Neuronal stem cell (in vitro differentiated cells): ENCODE results near the gene MAP2K7.
A peak's percentile ranks its signal among the peaks of the same experiment; 100 is the strongest.

Source experiments
- DNase-seq: peaks from one replicate; pipeline ENCODE4 v3.0.0-alpha.2; 2013; ENCODE audit warnings: low spot score
- H2AFZ ChIP-seq: one replicate; pipeline ENCODE4 v1.6.1; 2013; ENCODE audit warnings: mild to moderate bottlenecking, low read length, inconsistent platforms
- H2AK5ac ChIP-seq: 2 replicates; pipeline ENCODE4 v1.6.1; 2013; ENCODE audit warnings: low read depth, mild to moderate bottlenecking, inconsistent platforms, low read length, moderate library complexity, mixed read lengths
- H2BK120ac ChIP-seq: 2 replicates; pipeline ENCODE4 v1.6.1; 2013; ENCODE audit warnings: low read depth, mild to moderate bottlenecking, inconsistent platforms, low read length, moderate library complexity, mixed read lengths
- H2BK12ac ChIP-seq: one replicate; pipeline ENCODE4 v1.6.1; 2013; ENCODE audit warnings: low read length, inconsistent platforms
- H2BK15ac ChIP-seq: 2 replicates; pipeline ENCODE4 v1.6.1; 2013; ENCODE audit warnings: mild to moderate bottlenecking, low read length, inconsistent platforms, mixed read lengths
- H2BK5ac ChIP-seq: one replicate; pipeline ENCODE4 v1.6.1; 2013; ENCODE audit warnings: inconsistent platforms, mild to moderate bottlenecking, low read length, moderate library complexity
- H3K14ac ChIP-seq: one replicate; pipeline ENCODE4 v1.6.1; 2013; ENCODE audit warnings: low read length, inconsistent platforms
- H3K18ac ChIP-seq: 2 replicates; pipeline ENCODE4 v1.6.1; 2013; ENCODE audit warnings: low read length, inconsistent platforms
- H3K23ac ChIP-seq: 2 replicates; pipeline ENCODE4 v1.6.1; 2013; ENCODE audit warnings: low read depth, mild to moderate bottlenecking, mixed read lengths, low read length, inconsistent platforms; ENCODE audit not compliant: poor library complexity
- H3K27ac ChIP-seq: replicated peaks from 3 replicates; pipeline ENCODE4 v1.5.1; 2013; ENCODE audit warnings: low read length, inconsistent platforms
- H3K27me3 ChIP-seq, 3 experiments: 2 replicates each; pipeline ENCODE4 v1.6.1; 2013; ENCODE audit warnings: low read length in 3 of 3, mild to moderate bottlenecking in 2 of 3, inconsistent platforms in 1 of 3, low read depth in 1 of 3, mixed read lengths in 1 of 3, moderate library complexity in 1 of 3; ENCODE audit not compliant: control insufficient read depth in 3 of 3, insufficient read depth in 3 of 3
- H3K36me3 ChIP-seq, 2 donors: replicated peaks in 1 of 2; 2 replicates each; pipeline ENCODE4 v1.6.1; 2013; ENCODE audit warnings: low read length in 2 of 2; ENCODE audit not compliant: control insufficient read depth in 2 of 2, insufficient read depth in 2 of 2
- H3K4ac ChIP-seq: 2 replicates; pipeline ENCODE4 v1.6.1; 2013; ENCODE audit warnings: inconsistent platforms, mild to moderate bottlenecking, low read length, moderate library complexity
- H3K4me1 ChIP-seq, 2 donors: 1 replicate in 1 of 2; 2 replicates in 1 of 2; pipeline ENCODE4 v1.6.1; 2013; ENCODE audit warnings: low read length in 2 of 2, low read depth in 1 of 2; ENCODE audit not compliant: control insufficient read depth in 2 of 2, insufficient read depth in 1 of 2
- H3K4me2 ChIP-seq: one replicate; pipeline ENCODE4 v1.6.1; 2013; ENCODE audit warnings: mild to moderate bottlenecking, low read length, inconsistent platforms; ENCODE audit not compliant: insufficient read depth, poor library complexity, severe bottlenecking
- H3K4me3 ChIP-seq, 2 donors: 2 replicates each; pipeline ENCODE4 v1.5.1; 2013; ENCODE audit warnings: low read length in 2 of 2, mild to moderate bottlenecking in 2 of 2, inconsistent platforms in 1 of 2, moderate library complexity in 1 of 2
- H3K79me1 ChIP-seq: one replicate; pipeline ENCODE4 v1.6.1; 2013; ENCODE audit warnings: low read depth, mild to moderate bottlenecking, inconsistent platforms, low read length, moderate library complexity
- H3K9ac ChIP-seq: one replicate; pipeline ENCODE4 v1.6.1; 2013; ENCODE audit warnings: mild to moderate bottlenecking, low read depth, low read length, inconsistent platforms; ENCODE audit not compliant: poor library complexity
- H3K9me3 ChIP-seq, 2 donors: replicated peaks in 1 of 2; 2 replicates each; pipeline versions ENCODE3 to v1.6.1; 2013; ENCODE audit warnings: low read length in 2 of 2, mild to moderate bottlenecking in 2 of 2, inconsistent platforms in 1 of 2, low read depth in 1 of 2, mixed read lengths in 1 of 2, moderate library complexity in 1 of 2; ENCODE audit not compliant: control insufficient read depth in 2 of 2, insufficient read depth in 1 of 2
- H4K8ac ChIP-seq: one replicate; pipeline ENCODE4 v1.6.1; 2013; ENCODE audit warnings: low read depth, mild to moderate bottlenecking, inconsistent platforms, low read length, moderate library complexity
- H4K91ac ChIP-seq: one replicate; pipeline ENCODE4 v1.6.1; 2013; ENCODE audit warnings: low read length, low read depth, mild to moderate bottlenecking, inconsistent platforms; ENCODE audit not compliant: poor library complexity
- WGBS, 2 donors: extraction: QIAGEN DNeasy Blood & Tissue Kit; methylation state at CpG; one replicate each; pipeline ENCODE4 v1.1.7; 2013; ENCODE audit warnings: missing lambda C conversion rate in 2 of 2, mixed read lengths in 1 of 2; ENCODE audit not compliant: insufficient read length in 2 of 2, insufficient replicate concordance in 1 of 2; ENCODE audit errors: extremely low coverage in 2 of 2; 5-methylcytosine and 5-hydroxymethylcytosine counted together

The MAP2K7 gene

DNA sequence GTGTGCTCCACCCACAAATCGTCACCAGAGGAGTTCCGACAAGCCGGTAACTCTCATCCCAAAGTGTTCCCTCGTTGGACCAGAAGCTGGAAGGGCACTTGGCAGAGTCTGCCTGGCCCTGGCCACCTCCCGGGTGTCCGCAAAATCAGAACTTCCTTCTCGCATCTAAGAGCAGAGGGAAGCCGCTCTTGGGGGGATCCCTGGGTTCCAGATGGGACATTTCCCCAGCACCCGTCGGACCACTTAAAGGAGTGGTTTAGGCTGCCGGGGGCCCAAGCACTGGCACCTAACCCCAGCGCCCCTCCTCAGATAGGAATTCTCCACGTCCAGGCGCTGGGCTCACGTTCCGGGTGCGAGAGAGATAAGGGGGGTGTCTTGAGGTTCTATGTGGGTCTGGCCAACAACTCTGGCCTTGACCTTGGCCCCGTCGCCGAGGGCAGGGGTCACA is 857 bp upstream of the MAP2K7 start:
- Histone ChIP-seq H3K9ac (peak overlapping the region; percentile 94), H4K91ac (no peak overlapping the region), H3K4ac (no peak overlapping the region), H2AFZ (peak overlapping the region; percentile 84), H2BK12ac (no peak overlapping the region), H2BK120ac (peak overlapping the region; percentile 83), H4K8ac (no peak overlapping the region), H3K9me3 (no peaks in the 10 kb centered on the region), H3K4me1 (peaks cover 13% of the 10 kb centered on the region in 2 donors), H3K14ac (peak overlapping the region; percentile 94), H2BK15ac (no peak overlapping the region), H3K27ac (peak overlapping the region; percentile 92), H2BK5ac (no peak overlapping the region), H3K79me1 (peaks cover 19% of the 10 kb centered on the region), H3K18ac (peak overlapping the region; percentile 96), H2AK5ac (peak overlapping the region; percentile 95), H3K23ac (peak overlapping the region; percentile 96), H3K4me3 (peak overlapping the region; percentile 78 to 97), H3K4me2 (peak overlapping the region; percentile 81), H3K36me3 (peaks cover 5 to 17% of the 10 kb centered on the region in 2 donors), H3K27me3 (peaks cover 0 to 4% (median 0%) of the 10 kb centered on the region in 3 experiments)
- WGBS, 2 donors = no CpG with 5 or more reads among the region's 20 CpGs
- DNase-seq = no peak

DNA sequence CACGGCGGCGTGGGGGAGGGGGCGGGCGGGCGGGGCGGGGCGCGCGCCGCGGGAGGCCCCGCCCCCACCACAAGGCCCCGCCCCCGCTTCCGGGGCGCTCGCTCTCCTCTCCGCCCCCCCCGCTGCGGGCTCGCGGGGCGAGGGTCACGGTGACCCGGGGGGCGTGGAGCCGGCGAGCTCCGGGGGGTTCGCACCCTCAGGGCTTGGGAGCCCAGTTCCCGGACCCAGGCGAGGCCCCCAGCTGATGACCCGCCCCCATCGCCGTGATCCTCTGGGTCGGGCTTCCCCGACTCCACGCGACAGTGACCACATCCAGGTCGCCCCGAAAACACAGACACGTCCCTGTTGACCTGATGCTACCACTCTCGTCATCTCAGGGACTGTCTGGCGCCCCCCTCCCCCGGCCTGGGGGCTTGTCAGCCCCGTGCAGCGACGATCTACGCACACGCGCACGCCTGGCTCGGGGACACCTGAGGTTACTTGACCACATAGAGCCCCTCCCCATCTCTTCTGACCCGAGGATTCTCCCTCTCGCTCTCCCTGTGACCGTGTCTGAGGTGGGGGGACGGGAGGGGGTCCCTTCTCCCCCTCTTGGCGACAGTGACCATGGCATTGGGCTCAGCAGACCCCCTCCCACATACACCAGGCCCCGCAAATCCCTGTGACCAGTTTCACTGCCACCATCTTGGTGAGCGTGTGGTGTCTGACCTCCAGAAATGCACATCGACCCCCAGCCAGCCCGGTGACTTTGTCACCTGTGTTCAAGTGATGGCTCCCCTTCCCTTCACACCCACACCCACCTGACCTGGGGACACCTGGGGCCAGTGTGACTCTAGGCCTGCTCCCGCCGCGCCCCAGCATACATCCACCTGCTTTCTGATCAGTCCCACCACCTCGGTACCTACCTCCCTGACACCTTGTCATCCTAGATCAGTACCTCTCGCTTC is 670 bp downstream of the MAP2K7 start:
- Histone ChIP-seq H3K9me3 (no peaks in the 10 kb centered on the region), H3K4me2 (peak overlapping the region; percentile 98), H3K18ac (peak overlapping the region; percentile 100), H3K4me3 (peak overlapping the region; percentile 87 to 97), H2BK5ac (peak overlapping the region; percentile 93), H3K14ac (peak overlapping the region; percentile 21), H2BK15ac (peak overlapping the region; percentile 81), H2BK12ac (no peak overlapping the region), H3K23ac (peak overlapping the region; percentile 96), H3K79me1 (peaks cover 25% of the 10 kb centered on the region), H2BK120ac (no peak overlapping the region), H2AK5ac (peak overlapping the region; percentile 89), H4K8ac (no peak overlapping the region), H4K91ac (no peak overlapping the region), H2AFZ (peak overlapping the region; percentile 87), H3K4me1 (peaks cover 13% of the 10 kb centered on the region in 2 donors), H3K27ac (peak overlapping the region; percentile 78), H3K4ac (no peak overlapping the region), H3K9ac (peak overlapping the region; percentile 80), H3K27me3 (peaks cover 0 to 4% (median 0%) of the 10 kb centered on the region in 3 experiments), H3K36me3 (peaks cover 5 to 20% of the 10 kb centered on the region in 2 donors)
- no CpG with 5 or more reads among the region's 68 CpGs for WGBS, 2 donors
- no peak for DNase-seq

DNA sequence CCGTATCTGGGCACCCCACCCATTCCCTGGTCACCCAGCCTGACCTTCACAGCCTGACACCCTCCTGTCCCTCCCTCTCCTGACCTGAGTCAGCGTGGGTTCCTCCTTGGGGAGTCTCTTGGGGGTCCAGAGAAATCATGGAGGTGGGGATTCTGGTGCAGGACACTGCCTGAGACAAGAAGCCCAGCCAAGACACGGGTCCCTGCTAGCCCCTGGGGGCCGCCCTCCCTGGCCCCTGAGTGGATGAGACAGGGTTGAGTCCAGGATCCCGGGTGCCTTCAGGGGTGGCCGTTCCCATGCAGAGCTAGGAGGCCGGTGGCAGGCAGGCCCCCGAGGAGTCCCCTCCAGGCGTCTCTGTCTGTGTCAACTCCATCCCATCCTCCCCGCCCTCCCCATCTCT is 1.6 kb downstream of the MAP2K7 start:
- Histone ChIP-seq H3K79me1 (peaks cover 25% of the 10 kb centered on the region), H2BK12ac (no peak overlapping the region), H3K9ac (no peak overlapping the region), H3K9me3 (no peaks in the 10 kb centered on the region), H3K14ac (no peak overlapping the region), H3K4me2 (no peak overlapping the region), H3K36me3 (peaks cover 10 to 28% of the 10 kb centered on the region in 2 donors), H2BK15ac (no peak overlapping the region), H4K91ac (no peak overlapping the region), H2AFZ (no peak overlapping the region), H3K4ac (no peak overlapping the region), H3K27ac (no peak overlapping the region), H3K18ac (no peak overlapping the region), H3K27me3 (peaks cover 0 to 4% (median 0%) of the 10 kb centered on the region in 3 experiments), H2BK5ac (no peak overlapping the region), H2BK120ac (no peak overlapping the region), H4K8ac (no peak overlapping the region), H3K23ac (no peak overlapping the region), H3K4me1 (peaks cover 13% of the 10 kb centered on the region in 2 donors), H2AK5ac (no peak overlapping the region), H3K4me3 (peak overlapping the region in 1 of 2 donors; percentile 97)
- DNase-seq = no peak
- no CpG with 5 or more reads among the region's 10 CpGs for WGBS, 2 donors

DNA sequence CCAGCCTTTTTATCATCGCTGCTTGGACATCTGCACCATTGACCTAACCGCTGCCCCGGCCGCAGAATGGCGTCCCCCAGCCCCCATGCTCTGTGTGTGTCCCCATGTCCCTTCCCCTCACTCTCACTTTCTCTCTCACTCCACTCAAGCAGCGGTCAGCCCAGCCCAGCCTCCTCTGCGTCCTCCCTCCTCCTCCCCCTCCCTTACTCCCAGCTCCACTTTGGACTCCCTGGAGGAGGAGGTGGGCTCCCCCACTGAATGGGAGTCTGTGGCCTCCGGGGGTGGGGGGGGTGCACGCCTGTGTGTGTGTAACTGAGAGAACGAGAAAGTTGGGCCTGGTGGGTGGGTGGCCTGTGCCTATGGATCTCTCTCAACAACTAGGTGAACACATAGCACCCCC is 2.2 kb downstream of the MAP2K7 start:
- no peak overlapping the region for H3K27ac ChIP-seq
- peaks cover 16 to 34% of the 10 kb centered on the region in 2 donors for H3K36me3 ChIP-seq
- no peak overlapping the region for H3K4me3 ChIP-seq
- no peaks in the 10 kb centered on the region for H3K9me3 ChIP-seq
- H4K8ac ChIP-seq = no peak overlapping the region
- H2BK5ac ChIP-seq = no peak overlapping the region
- H3K9ac ChIP-seq = peak overlapping the region; percentile 30
- no peak overlapping the region for H2BK15ac ChIP-seq
- H2AK5ac ChIP-seq = no peak overlapping the region
- H3K4me1 ChIP-seq = peaks cover 13% of the 10 kb centered on the region in 2 donors
- no peak overlapping the region for H2BK120ac ChIP-seq
- no peak overlapping the region for H3K4ac ChIP-seq
- no peak overlapping the region for H2AFZ ChIP-seq
- H2BK12ac ChIP-seq = no peak overlapping the region
- H3K27me3 ChIP-seq = peaks cover 0 to 4% (median 0%) of the 10 kb centered on the region in 3 experiments
- peak overlapping the region; percentile 22 for H3K23ac ChIP-seq
- H3K18ac ChIP-seq = no peak overlapping the region
- DNase-seq = no peak
- WGBS, 2 donors = no CpG with 5 or more reads among the region's 10 CpGs
- H3K4me2 ChIP-seq = no peak overlapping the region
- peaks cover 27% of the 10 kb centered on the region for H3K79me1 ChIP-seq
- H4K91ac ChIP-seq = no peak overlapping the region
- H3K14ac ChIP-seq = no peak overlapping the region
